Smooth muscle cell (in vitro differentiated cells): Measurements from ENCODE around the gene SPRTN. TPM values are rescaled to one million over a fixed set of nuclear protein-coding genes. Genes with fewer than 3 reads are reported as not detected.
"Not testable (repeated sequence)": the region's sequence is repeated elsewhere in the genome, so short reads cannot be mapped to it uniquely, and the experiment has no call there.

ENCODE experiments used
- DNase-seq: peaks from one replicate; lab custom pipeline; 2025; ENCODE audit not compliant: unreplicated experiment; lab: John Stamatoyannopoulos, UW
- H2AFZ ChIP-seq: fragments of 200-600 bp; sonication (generic); 2 replicates; pipeline ENCODE4 v1.6.0; 2016; ENCODE audit warnings: antibody characterized with exemption, low read depth, mild to moderate bottlenecking
- H3F3A ChIP-seq: fragments of 200-600 bp; sonication (generic); 2 replicates; pipeline ENCODE4 v1.6.0; 2017; ENCODE audit warnings: antibody characterized with exemption, low read depth
- H3K27ac ChIP-seq: fragments of 200-600 bp; sonication (generic); 2 replicates; pipeline ENCODE4 v1.5.1; 2016; ENCODE audit warnings: low read depth, mild to moderate bottlenecking
- H3K27me3 ChIP-seq: fragments of 200-600 bp; sonication (generic); 2 replicates; pipeline ENCODE4 v1.6.1; 2016; ENCODE audit warnings: low read depth, mild to moderate bottlenecking
- H3K36me3 ChIP-seq: fragments of 200-600 bp; sonication (generic); 2 replicates; pipeline ENCODE4 v1.5.1; 2016; ENCODE audit warnings: low read depth
- H3K4me1 ChIP-seq: fragments of 200-600 bp; sonication (generic); 2 replicates; pipeline ENCODE4 v1.5.1; 2016; ENCODE audit warnings: low read depth
- H3K4me2 ChIP-seq: fragments of 200-600 bp; sonication (generic); 2 replicates; pipeline ENCODE4 v1.6.0; 2016; ENCODE audit warnings: mild to moderate bottlenecking
- H3K4me3 ChIP-seq: fragments of 200-600 bp; sonication (generic); 2 replicates; pipeline ENCODE4 v1.5.1; 2016; ENCODE audit warnings: mild to moderate bottlenecking
- H3K79me2 ChIP-seq: fragments of 200-600 bp; sonication (generic); 2 replicates; pipeline ENCODE4 v1.6.0; 2016; ENCODE audit warnings: low read depth, mild to moderate bottlenecking
- H3K9ac ChIP-seq: fragments of 200-600 bp; sonication (generic); 2 replicates; pipeline ENCODE4 v1.6.0; 2016; ENCODE audit warnings: low read depth
- H3K9me3 ChIP-seq: fragments of 200-600 bp; sonication (generic); replicated peaks from 2 replicates; pipeline ENCODE4 v1.5.1; 2016; ENCODE audit warnings: low read depth
- H4K20me1 ChIP-seq: fragments of 200-600 bp; sonication (generic); 2 replicates; pipeline ENCODE4 v1.6.0; 2016; ENCODE audit warnings: low read depth
- WGBS: methylation state at CpG from one replicate; pipeline ENCODE4 v1.1.7; 2016; ENCODE audit warnings: low lambda C conversion rate; 5-methylcytosine and 5-hydroxymethylcytosine counted together
- polyA plus RNA-seq: library from polyadenylated mRNA; unstranded; fragments of >200 nt; fragmentation: Nextera tagmentation; extraction: Ambion mirVana; gene quantifications from 2 replicates; pipeline ENCODE4 v1.2.1, GENCODE V29; 2016
- total RNA-seq: library from RNA; depleted of rRNA; stranded (reverse); fragments of >200 nt; gene quantifications from 2 replicates; pipeline ENCODE4 v1.2.3, GENCODE V29; 2014
- TF ChIP-seq, protein P1 (sequence below): fragments of 200-600 bp; sonication (generic); IDR thresholded peaks from 2 replicates; pipeline ENCODE4 v1.5.1; 2017; ENCODE audit warnings: borderline replicate concordance, mild to moderate bottlenecking, antibody characterized with exemption; ENCODE audit not compliant: insufficient read depth, poor library complexity, severe bottlenecking

Gene SPRTN
- total and polyA plus RNA-seq, 2 experiments from 2014 or later, result 9.6 to 16.9 TPM

DNA sequence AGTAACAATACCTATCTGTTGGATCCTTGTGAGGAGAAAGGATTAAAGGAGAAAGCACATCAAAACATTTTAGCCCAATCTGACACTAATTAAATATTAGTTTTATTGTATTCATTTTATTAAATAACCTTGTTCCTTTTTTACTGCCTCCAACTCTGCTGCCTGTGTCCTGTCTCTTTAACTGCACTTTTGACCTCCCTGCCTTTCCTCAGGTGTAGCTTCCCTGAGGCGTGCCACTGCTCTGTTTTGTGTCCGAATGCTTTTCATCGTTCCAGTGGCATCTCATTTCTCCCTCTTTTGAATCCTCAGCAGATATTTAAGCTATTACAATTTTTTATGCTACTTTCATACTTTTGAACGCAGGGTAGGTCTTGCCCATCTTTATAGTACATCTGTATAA is 10.3 kb downstream of the SPRTN start:
- H3K36me3 ChIP-seq, result peaks cover 14% of the 10 kb centered on the region
- no peak overlapping the region for H3K9ac ChIP-seq
- no peak overlapping the region for H3K27ac ChIP-seq
- no peak overlapping the region for H3K4me2 ChIP-seq
- H3K9me3 ChIP-seq, result no peaks in the 10 kb centered on the region
- no peaks in the 10 kb centered on the region for H3K4me1 ChIP-seq
- H3K79me2 ChIP-seq, result peaks cover 3% of the 10 kb centered on the region
- H3K4me3 ChIP-seq, result no peak overlapping the region
- TF ChIP-seq, protein P1, sequence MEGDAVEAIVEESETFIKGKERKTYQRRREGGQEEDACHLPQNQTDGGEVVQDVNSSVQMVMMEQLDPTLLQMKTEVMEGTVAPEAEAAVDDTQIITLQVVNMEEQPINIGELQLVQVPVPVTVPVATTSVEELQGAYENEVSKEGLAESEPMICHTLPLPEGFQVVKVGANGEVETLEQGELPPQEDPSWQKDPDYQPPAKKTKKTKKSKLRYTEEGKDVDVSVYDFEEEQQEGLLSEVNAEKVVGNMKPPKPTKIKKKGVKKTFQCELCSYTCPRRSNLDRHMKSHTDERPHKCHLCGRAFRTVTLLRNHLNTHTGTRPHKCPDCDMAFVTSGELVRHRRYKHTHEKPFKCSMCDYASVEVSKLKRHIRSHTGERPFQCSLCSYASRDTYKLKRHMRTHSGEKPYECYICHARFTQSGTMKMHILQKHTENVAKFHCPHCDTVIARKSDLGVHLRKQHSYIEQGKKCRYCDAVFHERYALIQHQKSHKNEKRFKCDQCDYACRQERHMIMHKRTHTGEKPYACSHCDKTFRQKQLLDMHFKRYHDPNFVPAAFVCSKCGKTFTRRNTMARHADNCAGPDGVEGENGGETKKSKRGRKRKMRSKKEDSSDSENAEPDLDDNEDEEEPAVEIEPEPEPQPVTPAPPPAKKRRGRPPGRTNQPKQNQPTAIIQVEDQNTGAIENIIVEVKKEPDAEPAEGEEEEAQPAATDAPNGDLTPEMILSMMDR, result no peak
- H3F3A ChIP-seq, result no peaks in the 10 kb centered on the region
- no peak overlapping the region for H2AFZ ChIP-seq
- 94% methylated on average over 4 of the region's 4 CpGs for WGBS
- no peaks in the 10 kb centered on the region for H3K27me3 ChIP-seq
- no peak for DNase-seq
- peaks cover 8% of the 10 kb centered on the region for H4K20me1 ChIP-seq

DNA sequence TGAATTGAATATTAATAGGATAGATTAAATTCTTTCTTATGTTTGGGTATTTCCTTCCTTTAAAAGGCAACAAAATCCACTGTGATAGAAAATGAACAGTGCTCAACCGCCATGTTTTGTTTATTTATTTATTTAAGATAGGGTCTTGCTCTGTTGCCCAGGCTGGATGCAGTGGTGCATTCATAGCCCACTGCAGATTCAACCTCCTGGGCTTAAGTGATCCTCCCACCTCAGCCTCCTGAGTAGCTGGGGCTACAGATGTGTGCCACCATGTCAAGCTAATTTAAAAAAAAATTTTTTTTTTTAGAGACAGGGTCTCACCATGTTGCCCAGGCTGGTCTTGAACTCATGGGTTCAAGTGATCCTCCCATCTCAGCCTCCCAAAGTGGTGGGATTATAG is 10.8 kb downstream of the SPRTN start:
- not testable (repeated sequence) for H3K4me3 ChIP-seq, H3K4me1 ChIP-seq, H3K4me2 ChIP-seq, H3K9ac ChIP-seq, H3F3A ChIP-seq, H3K79me2 ChIP-seq, DNase-seq, H3K27ac ChIP-seq, H3K27me3 ChIP-seq, H3K9me3 ChIP-seq, H4K20me1 ChIP-seq, H2AFZ ChIP-seq
- peaks cover 14% of the 10 kb centered on the region for H3K36me3 ChIP-seq
- 93% methylated on average over 1 of the region's 1 CpG for WGBS

DNA sequence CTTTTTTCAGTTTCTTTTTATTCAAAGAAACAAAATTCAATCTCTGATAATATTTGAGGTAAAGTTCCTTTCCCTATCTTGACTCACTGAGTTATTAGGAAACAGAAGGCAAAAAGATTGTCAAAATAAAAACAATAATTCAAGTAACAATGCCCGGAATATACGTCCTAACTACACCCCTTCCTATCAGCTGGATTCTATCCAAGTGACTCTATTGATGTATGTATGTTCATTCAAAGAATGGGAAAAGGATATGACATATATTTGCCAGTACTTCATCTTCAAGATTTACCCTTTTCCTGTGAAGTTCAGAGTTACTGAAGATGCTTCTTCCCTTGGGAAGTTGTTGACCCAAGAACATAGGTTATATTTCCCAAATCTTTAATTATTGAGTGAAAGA is 13.7 kb downstream of the SPRTN start:
- H3K9me3 ChIP-seq, result no peaks in the 10 kb centered on the region
- no peaks in the 10 kb centered on the region for H3K27me3 ChIP-seq
- no peak overlapping the region for H3K4me3 ChIP-seq
- H3K4me1 ChIP-seq, result no peaks in the 10 kb centered on the region
- no peak overlapping the region for H3K4me2 ChIP-seq
- H3F3A ChIP-seq, result peaks cover 10% of the 10 kb centered on the region
- peaks cover 14% of the 10 kb centered on the region for H3K36me3 ChIP-seq
- TF ChIP-seq, protein P1, result no peak
- DNase-seq, result no peak
- H4K20me1 ChIP-seq, result peaks cover 6% of the 10 kb centered on the region
- peaks cover 3% of the 10 kb centered on the region for H3K79me2 ChIP-seq
- H3K9ac ChIP-seq, result no peak overlapping the region
- WGBS, result 96% methylated on average over 2 of the region's 2 CpGs
- no peak overlapping the region for H2AFZ ChIP-seq
- H3K27ac ChIP-seq, result no peak overlapping the region

DNA sequence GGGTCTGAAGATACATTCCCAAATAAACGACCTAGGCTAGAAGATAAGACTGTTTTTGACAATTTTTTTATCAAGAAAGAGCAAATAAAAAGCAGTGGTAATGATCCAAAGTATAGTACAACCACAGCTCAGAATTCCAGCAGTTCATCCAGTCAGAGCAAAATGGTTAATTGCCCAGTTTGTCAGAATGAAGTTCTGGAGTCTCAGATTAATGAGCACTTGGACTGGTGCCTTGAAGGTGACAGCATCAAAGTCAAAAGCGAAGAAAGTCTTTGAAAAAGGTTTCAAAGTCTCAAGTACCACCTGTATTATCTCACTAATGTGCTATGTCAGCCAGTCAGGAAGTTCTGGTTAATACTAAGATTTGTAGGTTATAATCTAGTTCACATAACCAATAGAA is 15.0 kb downstream of the SPRTN start:
- Histone ChIP-seq H3K9me3 (no peaks in the 10 kb centered on the region), H3K79me2 (peaks cover 3% of the 10 kb centered on the region), H3K4me2 (no peak overlapping the region), H3K27me3 (no peaks in the 10 kb centered on the region), H3K27ac (no peak overlapping the region), H3K36me3 (peaks cover 10% of the 10 kb centered on the region), H3K4me3 (no peak overlapping the region), H3K4me1 (no peaks in the 10 kb centered on the region), H3F3A (peaks cover 16% of the 10 kb centered on the region), H2AFZ (no peak overlapping the region), H4K20me1 (peaks cover 8% of the 10 kb centered on the region), H3K9ac (no peak overlapping the region)
- 91% methylated on average over 2 of the region's 2 CpGs for WGBS
- no peak for DNase-seq
- TF ChIP-seq, protein P1, result no peak
